Calu3 (cell line): Measurements from ENCODE around the gene PRKCA. TPM values are rescaled to one million over a fixed set of nuclear protein-coding genes. Genes with fewer than 3 reads are reported as not detected.

Experiments used
- BruUV-seq: library from RNA; stranded (reverse); fragments of 400-500 nt; replicated peaks from 2 replicates; lab custom pipeline; 2021; lab: Mats Ljungman, UMichigan
- CTCF ChIA-PET: fragments of 300-600 bp; sonication (Branson Sonifier 250); formaldehyde crosslinking; loops from one replicate; lab custom pipeline; 2022; ENCODE audit warnings: antibody characterized with exemption; lab: Charles Lee
- DNase-seq: peaks from one replicate; pipeline ENCODE4 v3.0.0; 2022
- H3K27ac Mint-ChIP-seq: one replicate; pipeline ENCODE4 v1.8.0; 2022; ENCODE audit warnings: mixed read lengths; ENCODE audit not compliant: unreplicated experiment
- H3K27me3 Mint-ChIP-seq: one replicate; pipeline ENCODE4 v1.8.0; 2022; ENCODE audit warnings: mixed read lengths; ENCODE audit not compliant: unreplicated experiment
- H3K36me3 Mint-ChIP-seq: one replicate; pipeline ENCODE4 v1.8.0; 2022; ENCODE audit warnings: mild to moderate bottlenecking, moderate library complexity, mixed read lengths; ENCODE audit not compliant: insufficient read depth, unreplicated experiment
- H3K4me1 Mint-ChIP-seq: one replicate; pipeline ENCODE4 v1.8.0; 2022; ENCODE audit warnings: mild to moderate bottlenecking, low read depth, mixed read lengths; ENCODE audit not compliant: unreplicated experiment
- H3K4me3 Mint-ChIP-seq: one replicate; pipeline ENCODE4 v1.8.0; 2022; ENCODE audit warnings: mild to moderate bottlenecking, low read depth, moderate library complexity, mixed read lengths; ENCODE audit not compliant: unreplicated experiment
- H3K9me3 Mint-ChIP-seq: one replicate; pipeline ENCODE4 v1.8.0; 2022; ENCODE audit warnings: low read depth, mixed read lengths; ENCODE audit not compliant: unreplicated experiment
- intact Hi-C: fragments of 100-400 bp; cut with micrococcal nuclease; formaldehyde crosslinking; loops from one replicate; pipeline ENCODE4 v1.10.0; 2022; ENCODE audit not compliant: unreplicated experiment
- total RNA-seq: library from RNA; stranded (reverse); gene quantifications from 2 replicates; pipeline ENCODE4 v1.2.3, GENCODE V29; 2022
- TF ChIP-seq, protein P1 (sequence below): fragments of 200-600 bp; IDR thresholded peaks from one replicate; pipeline ENCODE4 v1.8.0; 2022; ENCODE audit warnings: antibody characterized with exemption; ENCODE audit not compliant: unreplicated experiment

The PRKCA gene
- total RNA-seq, 1 experiment from 2014 or later = 126 TPM

DNA sequence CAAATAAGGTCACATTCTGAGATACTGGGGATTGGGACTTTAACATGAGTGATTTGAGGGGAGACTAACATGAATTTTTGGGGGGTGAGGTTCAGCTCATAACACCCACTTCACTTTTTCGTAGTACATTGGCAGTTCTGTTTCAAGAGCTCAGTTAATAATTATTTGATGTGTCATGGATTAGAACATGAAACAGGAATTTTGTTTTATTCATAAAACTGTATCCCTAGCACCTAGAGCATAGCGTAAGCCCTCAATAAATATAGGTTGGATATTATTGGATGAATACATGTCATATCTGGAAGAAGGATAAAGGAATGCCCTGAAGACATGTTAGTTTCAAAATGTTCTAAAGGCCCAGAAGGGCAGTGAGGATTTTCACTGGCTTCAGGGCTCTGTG is 119.8 kb downstream of the PRKCA start:
- DNase-seq = no peak
- intact Hi-C loops = loop anchor here (2.0 kb wide), 1 partner anchor 35 kb away; no protein-coding TSS in a partner anchor
- Mint-ChIP-seq H3K27ac (peak overlapping the region; percentile 89), H3K27me3 (no peaks in the 10 kb centered on the region), H3K4me1 (peaks cover 68% of the 10 kb centered on the region), H3K4me3 (peak overlapping the region; percentile 54), H3K9me3 (no peaks in the 10 kb centered on the region), H3K36me3 (peaks cover 26% of the 10 kb centered on the region)
- TF ChIP-seq, protein P1, sequence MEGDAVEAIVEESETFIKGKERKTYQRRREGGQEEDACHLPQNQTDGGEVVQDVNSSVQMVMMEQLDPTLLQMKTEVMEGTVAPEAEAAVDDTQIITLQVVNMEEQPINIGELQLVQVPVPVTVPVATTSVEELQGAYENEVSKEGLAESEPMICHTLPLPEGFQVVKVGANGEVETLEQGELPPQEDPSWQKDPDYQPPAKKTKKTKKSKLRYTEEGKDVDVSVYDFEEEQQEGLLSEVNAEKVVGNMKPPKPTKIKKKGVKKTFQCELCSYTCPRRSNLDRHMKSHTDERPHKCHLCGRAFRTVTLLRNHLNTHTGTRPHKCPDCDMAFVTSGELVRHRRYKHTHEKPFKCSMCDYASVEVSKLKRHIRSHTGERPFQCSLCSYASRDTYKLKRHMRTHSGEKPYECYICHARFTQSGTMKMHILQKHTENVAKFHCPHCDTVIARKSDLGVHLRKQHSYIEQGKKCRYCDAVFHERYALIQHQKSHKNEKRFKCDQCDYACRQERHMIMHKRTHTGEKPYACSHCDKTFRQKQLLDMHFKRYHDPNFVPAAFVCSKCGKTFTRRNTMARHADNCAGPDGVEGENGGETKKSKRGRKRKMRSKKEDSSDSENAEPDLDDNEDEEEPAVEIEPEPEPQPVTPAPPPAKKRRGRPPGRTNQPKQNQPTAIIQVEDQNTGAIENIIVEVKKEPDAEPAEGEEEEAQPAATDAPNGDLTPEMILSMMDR = no peak
- BruUV-seq = TSS peak; percentile 8
- CTCF ChIA-PET = interaction anchor here (0.8 kb wide), 1 partner anchor 118 kb away, joined by 6 read pairs; no protein-coding TSS in a partner anchor

DNA sequence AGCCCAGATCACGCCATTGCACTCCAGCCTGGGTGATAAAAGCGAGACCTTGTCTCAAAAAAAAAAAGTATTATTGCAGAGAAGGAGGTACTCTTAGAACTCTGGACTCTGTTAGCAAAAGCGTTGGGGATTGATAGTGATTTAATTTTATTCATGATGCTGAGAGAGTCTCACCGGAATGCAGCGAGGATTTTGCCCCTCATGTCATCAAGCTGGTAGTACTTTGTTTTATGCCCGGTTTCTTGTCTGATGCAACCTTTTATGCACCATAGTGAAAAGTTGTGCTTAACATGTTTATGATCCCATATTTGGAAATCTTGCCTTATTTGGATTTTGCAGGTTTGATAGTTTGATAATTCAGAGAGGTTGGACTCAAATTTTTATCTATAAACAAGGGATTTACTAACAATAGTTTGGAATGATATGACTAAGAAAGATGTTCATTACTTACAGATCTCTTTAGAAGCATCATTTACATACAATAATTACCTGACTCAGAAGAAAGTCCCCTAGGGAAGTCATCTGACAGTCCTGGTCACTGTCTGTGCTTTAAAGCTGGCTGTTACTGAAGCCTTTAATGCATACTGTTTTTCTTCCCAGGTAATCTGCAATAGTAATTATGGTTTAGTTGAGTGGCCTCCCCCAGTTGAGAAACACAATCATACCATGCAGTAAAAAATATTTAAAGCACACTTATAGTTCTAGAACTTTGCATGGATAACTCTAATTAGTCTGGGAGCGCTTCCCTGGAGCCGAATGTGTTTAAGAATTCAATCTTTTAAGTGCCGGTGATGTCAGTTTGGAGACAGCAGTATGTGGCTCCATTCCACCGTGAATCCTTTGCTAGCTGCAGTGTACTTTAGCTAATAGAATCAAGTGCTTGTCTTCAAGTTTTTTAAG is 120.9 kb downstream of the PRKCA start:
- CTCF ChIA-PET = no interaction called here
- Mint-ChIP-seq H3K27me3 (no peaks in the 10 kb centered on the region), H3K4me1 (peaks cover 68% of the 10 kb centered on the region), H3K9me3 (no peaks in the 10 kb centered on the region), H3K27ac (peak overlapping the region; percentile 61), H3K4me3 (no peak overlapping the region), H3K36me3 (peaks cover 26% of the 10 kb centered on the region)
- no peak for DNase-seq
- BruUV-seq = no TSS peak
- TF ChIP-seq, protein P1 = no peak
- intact Hi-C loops = loop anchor here (2.0 kb wide), 1 partner anchor 37 kb away; no protein-coding TSS in a partner anchor

DNA sequence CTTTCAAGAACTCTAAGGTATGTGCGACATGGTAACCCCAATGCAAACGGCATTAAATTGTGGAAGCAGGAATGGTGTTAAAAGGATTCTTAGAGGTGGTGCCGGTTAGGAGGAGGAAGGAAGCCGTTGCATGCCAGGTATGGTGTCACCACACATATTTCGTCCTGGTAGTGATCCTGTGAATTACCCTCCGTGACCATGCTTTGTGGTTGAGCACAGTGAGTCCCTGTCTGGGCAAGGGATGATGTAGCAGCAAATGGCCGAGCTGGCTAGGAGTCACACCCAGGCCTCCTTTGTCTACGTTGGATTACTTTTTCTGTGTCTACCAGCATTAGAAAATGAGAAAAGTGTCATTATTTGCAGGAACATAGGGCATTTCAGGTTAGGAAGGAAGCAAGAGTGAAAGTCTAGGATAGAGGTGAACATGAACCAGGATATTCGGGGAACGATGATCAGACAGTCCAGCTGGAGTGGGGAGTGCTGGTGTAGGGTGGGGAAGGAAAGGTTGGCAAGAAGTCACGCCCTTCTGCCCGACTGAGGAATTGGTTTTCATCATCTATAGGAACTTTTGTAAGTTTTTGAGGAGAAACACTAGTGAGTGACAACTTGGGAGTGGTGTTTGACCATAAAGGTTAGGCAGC is 123.5 kb downstream of the PRKCA start:
- CTCF ChIA-PET = no interaction called here
- H3K27me3 Mint-ChIP-seq = no peaks in the 10 kb centered on the region

DNA sequence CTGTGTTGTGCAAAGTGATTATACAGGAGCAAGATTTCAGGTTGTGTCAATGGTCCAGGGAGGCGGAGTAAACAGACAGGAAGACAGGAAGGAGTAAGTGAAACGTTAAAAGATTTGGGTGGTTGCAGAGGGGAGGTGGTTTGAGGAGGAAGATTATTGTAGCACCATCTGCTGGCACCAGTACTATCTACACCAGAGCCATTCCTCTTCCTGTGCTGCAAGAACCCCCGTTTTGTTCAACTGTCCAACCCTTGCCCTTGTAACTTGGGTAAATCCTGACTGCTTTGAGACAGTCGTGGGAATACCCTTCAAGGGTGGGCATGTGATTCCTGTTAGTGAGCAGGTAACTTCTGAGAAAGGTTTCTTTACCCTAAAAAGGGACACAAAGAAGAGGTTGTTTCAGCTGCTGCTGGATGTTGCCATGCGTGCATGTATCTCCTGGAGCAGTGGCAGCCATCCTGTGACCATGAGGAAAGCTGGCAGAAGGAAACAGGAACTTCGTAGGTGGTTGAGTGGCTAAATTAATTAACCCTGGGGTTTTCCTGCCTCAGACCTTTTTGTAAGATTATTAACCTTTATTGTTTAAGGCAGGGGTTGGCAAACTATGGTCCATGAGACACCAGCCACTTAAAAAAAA is 124.1 kb downstream of the PRKCA start:
- Mint-ChIP-seq H3K36me3 (peaks cover 21% of the 10 kb centered on the region), H3K27me3 (no peaks in the 10 kb centered on the region), H3K27ac (peak overlapping the region; percentile 6), H3K4me1 (peaks cover 57% of the 10 kb centered on the region), H3K4me3 (no peak overlapping the region), H3K9me3 (no peaks in the 10 kb centered on the region)
- intact Hi-C loops = no loop called here
- TF ChIP-seq, protein P1 = no peak
- BruUV-seq = no TSS peak
- CTCF ChIA-PET = no interaction called here
- peak; percentile 21 for DNase-seq

More for the DNA sequence above, 123.5 kb downstream of the PRKCA start:
- peak overlapping the region; percentile 6 for H3K27ac Mint-ChIP-seq
- TF ChIP-seq, protein P1 = no peak
- no TSS peak for BruUV-seq
- peaks cover 21% of the 10 kb centered on the region for H3K36me3 Mint-ChIP-seq
- H3K4me3 Mint-ChIP-seq = no peak overlapping the region
- DNase-seq = no peak
- H3K9me3 Mint-ChIP-seq = no peaks in the 10 kb centered on the region
- H3K4me1 Mint-ChIP-seq = peaks cover 60% of the 10 kb centered on the region
- intact Hi-C loops = no loop called here
